GM19193 (cell line): ENCODE measurements around the gene SCUBE3.

ENCODE experiments used
- POLR2A ChIP-seq: IDR thresholded peaks from 4 replicates; pipeline ENCODE4 v1.6.1; 2011; ENCODE audit not compliant: insufficient read depth, insufficient read length; ENCODE audit errors: extremely low read depth

The SCUBE3 gene

DNA sequence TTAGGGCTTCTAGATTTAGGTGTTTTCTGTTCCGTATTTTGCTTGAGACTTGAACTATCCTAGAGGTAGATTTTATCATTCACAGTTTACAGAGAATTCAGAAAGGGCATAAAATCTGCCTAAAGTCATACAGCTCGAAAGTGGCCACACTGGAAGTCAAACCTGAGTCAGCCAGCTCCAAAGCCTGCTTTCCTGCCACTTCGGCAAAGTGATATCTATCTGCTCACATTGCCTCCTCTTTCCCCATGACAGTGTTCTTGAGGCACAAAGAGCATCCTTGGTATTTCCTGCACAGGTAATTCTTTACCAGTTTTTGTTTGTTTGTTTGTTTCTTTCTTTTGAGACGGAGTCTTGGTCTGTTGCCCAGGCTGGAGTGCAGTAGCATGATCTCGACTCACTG, 19.4 kb upstream of the SCUBE3 start:
- TF ChIP-seq POLR2A, result no peak

DNA sequence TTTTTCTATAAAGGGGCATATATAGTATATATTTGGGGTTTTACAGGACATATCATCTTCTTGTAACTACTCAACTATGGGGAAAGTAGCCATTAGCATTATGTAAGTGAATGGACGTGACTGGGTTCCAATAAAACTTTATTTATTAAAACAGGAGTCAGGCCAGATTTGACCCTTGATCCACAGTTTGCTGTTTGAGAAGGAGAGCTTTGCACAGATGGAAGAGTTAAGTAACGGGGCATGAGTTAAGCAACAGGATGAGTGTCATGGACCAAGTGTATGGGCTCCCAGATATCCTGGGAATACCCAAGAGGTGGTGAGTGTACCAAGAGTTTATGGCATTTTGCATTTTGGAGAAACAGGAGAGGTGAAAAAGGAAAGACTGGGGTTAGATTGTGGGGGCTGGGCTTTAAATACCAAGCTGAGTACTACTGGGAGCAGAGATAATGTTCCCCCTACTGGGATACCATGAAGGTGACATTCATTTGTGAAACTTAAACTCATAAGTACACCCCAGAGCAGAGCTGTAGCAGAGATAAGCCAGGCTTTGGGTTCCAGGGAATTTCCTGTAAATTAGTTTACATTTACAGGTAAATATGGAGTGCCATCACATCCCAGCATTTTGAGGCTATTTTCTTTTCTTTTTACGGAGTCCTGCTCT, 18.5 kb upstream of the SCUBE3 start:
- TF ChIP-seq POLR2A, result no peak

DNA sequence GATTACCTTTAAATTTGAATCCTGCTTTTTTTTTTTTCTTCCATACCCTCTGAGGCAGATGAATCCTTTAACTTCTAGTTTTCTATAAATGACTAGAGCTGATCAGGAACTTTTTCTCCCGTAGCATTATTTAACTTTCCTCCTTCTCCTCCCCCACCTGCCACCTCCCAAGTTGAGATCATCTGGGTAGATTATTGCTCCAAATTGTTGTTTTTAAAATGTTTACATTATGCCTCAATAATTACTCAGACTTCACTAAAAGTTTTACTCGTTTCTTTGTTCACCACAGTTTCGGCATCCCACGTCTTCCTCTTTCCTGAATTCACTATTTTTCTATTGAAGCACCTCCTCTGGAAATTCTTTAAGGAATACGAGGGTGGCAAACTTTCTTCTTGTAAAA, 16.6 kb upstream of the SCUBE3 start:
- TF ChIP-seq POLR2A, result no peak

DNA sequence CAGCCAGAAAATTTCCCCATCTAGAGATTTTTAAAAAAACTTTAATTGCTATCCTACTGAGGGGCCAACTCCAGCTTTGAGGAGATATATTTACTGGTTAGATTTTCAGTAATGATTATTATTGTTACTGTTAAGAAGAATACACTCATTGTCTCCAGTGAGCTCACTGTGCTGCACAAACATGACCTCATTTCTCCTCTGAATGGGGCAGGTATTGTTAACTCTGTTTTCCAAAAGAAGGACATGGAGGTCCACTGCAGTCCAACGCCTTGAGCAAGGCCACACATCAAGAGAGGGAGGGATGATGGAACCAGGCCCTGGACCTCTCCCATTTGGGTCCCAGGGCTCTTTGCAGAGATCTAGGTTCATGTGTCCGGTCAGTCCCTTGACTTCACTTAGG, 13.9 kb upstream of the SCUBE3 start:
- TF ChIP-seq POLR2A, result no peak

DNA sequence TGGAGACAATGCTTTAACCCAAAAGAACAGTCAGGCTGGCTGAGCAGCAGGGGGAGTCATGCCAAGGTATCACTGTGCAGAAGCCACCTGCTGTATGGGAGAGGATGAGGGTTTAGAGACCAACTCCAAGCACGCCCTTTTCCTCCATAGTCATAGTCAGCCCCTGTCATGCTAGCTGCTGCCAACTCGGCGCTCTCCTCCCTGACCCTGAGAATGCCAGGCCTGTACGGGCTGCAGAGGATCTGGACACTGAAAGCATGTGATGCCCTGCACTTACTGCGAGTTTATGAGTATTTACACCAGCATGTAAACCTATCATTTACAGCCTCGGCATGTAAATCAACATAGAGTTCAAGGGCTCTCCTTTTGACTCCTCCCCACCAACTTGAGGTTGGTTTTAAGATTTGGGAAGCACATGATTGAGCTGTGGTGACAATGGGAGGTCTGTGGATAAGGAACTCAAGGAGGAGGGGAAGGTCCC, 11.7 kb upstream of the SCUBE3 start:
- TF ChIP-seq POLR2A, result no peak

- TF ChIP-seq POLR2A, result no peak
Measured at GRCh38 chr6:35203152-35203670, 10.5 kb upstream of the SCUBE3 start.

DNA sequence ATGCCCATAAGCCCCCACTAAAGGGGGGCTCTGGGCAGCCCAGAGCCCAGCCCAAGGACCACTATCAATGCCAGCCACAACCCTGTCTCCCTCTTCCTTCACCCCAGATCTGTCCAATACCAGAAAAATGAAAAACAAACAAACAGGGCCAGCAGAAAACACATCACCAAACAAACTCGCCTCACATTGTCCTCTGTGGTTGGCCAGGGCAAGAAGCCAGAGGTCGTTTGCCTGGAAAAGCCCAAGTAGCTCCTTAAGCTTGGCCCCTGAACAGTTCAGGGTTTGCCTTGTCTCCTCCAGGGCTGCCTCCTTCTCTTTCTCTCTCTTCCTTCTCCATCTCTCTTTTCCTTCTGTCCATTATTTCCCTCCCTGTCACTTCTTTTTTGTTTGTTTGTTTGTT, 10.1 kb upstream of the SCUBE3 start:
- TF ChIP-seq POLR2A, result no peak

DNA sequence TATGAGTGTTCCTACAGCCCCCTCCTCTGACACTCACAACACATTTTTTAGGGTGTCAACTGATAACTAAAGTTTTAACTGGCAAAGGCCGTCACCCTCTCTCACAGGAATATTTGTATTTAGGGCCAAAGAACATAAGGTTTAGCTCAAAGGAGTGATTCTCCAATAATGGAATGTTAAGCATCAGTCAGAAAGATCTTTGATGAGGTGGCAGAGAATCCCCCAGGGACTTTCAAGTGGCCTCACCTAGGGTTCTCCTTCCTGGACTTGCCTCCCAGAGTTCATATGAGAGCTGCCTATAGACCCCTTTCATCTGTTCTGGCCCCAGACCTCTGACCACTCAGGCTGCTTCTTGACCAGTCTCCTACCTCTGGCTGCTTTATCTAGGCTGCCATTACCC, 7.4 kb upstream of the SCUBE3 start:
- no peak for TF ChIP-seq POLR2A

DNA sequence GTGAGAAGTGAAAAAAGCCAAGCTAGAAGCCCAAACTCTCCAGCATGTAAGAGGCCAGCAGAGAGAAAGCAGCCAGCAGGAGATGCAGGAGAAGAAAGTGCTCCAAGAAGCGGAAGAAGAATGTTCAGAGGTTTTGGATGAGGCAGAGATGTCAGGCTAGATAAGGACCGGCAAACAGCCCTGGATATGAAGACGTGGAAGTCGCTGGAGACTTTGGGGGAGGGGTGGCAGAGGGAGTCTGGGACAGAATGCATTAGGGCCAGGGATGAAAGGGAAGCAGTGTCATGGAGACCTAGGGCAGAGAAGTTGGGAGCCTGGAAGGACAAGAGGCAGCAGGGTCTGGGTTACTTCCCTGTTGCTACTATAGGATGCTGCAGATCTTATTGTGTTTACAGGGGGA, 5.3 kb upstream of the SCUBE3 start:
- TF ChIP-seq POLR2A, result no peak

DNA sequence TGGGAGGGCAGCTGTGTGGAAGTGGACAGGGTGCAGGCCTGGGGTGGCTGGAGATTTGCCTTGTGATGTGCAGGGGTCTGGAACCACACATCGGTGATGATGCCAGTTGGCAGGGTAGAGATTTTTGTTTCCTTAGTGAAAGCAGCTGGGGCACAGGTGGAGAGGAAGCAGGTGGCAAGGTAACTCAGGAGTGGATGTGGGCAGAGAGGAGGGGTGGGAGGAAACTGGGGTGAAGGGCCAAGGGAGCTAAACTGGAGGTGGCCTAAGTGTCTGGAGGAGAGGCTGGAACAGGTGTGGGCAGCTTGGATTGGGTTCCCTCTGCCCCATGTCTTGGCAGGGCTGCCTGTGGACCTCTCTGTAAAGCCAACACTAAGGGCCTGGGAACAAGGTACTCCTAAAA, 4.7 kb upstream of the SCUBE3 start:
- TF ChIP-seq POLR2A, result no peak

DNA sequence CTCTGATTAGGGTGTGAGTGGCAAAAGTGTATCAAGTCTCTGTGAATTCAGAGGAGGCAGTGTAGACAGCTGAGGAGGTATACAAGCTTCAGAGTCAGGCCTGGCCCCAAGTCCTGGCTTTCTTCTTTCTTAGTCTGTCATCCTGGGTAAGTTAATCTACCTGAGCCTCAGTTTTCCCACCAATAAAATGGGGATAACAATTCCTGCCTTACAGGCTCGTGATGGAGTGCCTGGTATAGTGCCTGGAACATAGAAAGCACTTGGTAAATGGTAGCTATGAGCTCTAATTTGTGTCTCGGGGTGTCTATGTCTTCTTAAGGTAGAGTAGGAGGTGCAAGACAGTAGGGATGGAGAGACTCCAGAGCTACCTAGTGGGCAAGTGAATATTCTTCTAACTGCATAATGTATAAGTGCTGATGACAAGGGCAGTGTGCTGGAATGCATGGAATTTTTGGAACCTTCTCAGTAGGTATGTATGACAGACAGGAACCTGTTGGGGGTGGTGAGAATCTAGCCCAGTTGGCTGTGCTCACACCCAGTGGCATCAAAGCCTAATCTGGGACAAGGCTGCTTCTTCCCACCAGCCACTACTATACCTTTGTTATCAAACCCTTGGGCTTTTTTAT, 4.0 kb upstream of the SCUBE3 start:
- no peak for TF ChIP-seq POLR2A

DNA sequence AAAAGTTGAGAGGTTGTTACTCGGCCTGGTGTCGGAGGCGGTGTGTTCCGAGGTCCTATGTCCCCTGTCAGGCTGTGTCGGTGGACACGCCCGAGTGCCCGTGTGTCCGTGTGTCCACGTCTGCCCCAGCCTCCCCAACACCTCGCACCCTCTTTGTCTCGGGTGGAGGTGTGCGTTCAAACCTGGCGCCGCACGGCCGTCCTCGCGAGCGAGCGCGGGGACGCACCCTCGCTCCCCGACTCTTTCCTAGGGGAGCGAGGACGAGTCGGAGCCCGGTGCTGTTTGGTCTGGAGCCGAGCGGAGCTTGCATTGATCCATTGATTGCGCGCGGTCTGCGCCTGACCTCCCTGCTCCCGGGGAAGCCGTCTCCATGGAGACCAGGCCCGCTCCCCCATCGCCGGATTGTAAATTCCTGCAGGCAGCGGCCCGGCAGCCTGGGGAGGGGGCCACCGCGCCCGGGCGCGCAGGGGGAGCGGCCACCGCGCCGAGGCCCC, 411 bp upstream of the SCUBE3 start:
- no peak for TF ChIP-seq POLR2A

- TF ChIP-seq POLR2A, result no peak
Measured at GRCh38 chr6:35214869-35215664, 1.3 kb downstream of the SCUBE3 start.

DNA sequence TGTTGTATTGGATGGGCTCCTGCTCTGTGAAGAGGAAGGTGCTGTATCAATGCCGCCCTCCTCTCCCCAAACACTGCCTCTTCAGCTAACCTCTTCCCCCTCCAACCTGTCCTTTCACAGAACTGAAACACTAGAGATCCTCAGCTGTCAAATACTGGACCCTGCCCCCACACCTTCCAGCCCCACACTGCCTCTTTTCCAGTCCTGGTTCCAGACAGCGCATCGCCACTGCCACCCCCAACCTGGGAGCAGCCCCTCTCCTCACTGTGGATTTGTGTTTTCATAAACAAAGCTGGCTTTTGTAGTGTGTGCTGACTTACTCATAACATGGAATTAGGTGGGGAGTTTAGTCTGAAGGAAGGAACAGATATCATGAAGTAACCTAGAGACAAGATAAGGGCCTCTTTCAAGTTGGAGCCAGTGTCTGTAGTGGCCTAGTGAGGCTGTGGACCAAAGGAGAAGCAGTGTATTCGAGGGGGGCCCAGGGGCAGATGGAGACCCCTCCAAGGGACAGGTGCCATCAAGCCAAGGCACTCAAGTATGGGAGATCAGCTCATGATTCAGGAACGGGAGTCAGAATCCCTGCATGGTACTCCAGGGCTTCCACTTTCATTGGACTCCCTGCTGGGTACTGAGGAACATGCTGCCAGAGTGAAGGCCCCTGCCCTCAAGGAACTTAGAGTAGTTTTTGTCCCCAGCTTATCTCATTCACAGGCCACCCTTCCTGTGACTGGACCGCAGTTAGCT, 2.1 kb downstream of the SCUBE3 start:
- no peak for TF ChIP-seq POLR2A

GRCh38 chr6:35216412-35216732, 2.6 kb downstream of the SCUBE3 start:
- no peak for TF ChIP-seq POLR2A
